Karpas-422 (cell line): ENCODE measurements around the gene ADD1. TPM values are rescaled to one million over a fixed set of nuclear protein-coding genes. Genes with fewer than 3 reads are reported as not detected.

Experiments used
- DNase-seq: peaks from one replicate; pipeline ENCODE4 v3.0.0-alpha.2; 2015
- H2AFZ ChIP-seq: fragments of 200-600 bp; sonication (generic); 2 replicates; pipeline ENCODE4 v1.6.1; 2014; ENCODE audit warnings: antibody characterized with exemption, low read length, mixed read lengths
- H3K27ac ChIP-seq: fragments of 200-600 bp; sonication (generic); 2 replicates; pipeline ENCODE4 v1.5.1; 2014; ENCODE audit warnings: mild to moderate bottlenecking, low read length, moderate library complexity
- H3K27me3 ChIP-seq: fragments of 200-600 bp; sonication (generic); 2 replicates; pipeline ENCODE4 v1.6.1; 2014; ENCODE audit warnings: low read length, mixed read lengths
- H3K36me3 ChIP-seq: fragments of 200-600 bp; sonication (generic); 2 replicates; pipeline ENCODE4 v1.6.1; 2014; ENCODE audit warnings: low read length, mixed read lengths; ENCODE audit not compliant: insufficient read depth
- H3K4me1 ChIP-seq: fragments of 200-600 bp; sonication (generic); 2 replicates; pipeline ENCODE4 v1.6.1; 2014; ENCODE audit warnings: mild to moderate bottlenecking, low read length, mixed read lengths
- H3K4me2 ChIP-seq: fragments of 200-600 bp; sonication (generic); 2 replicates; pipeline ENCODE4 v1.6.1; 2014; ENCODE audit warnings: low read length, low read depth, mild to moderate bottlenecking; ENCODE audit not compliant: poor library complexity, severe bottlenecking
- H3K4me3 ChIP-seq: fragments of 200-600 bp; sonication (generic); 2 replicates; pipeline ENCODE4 v1.5.1; 2014; ENCODE audit warnings: mild to moderate bottlenecking, antibody characterized with exemption, low read length, mixed read lengths
- H3K79me2 ChIP-seq: fragments of 200-600 bp; sonication (generic); 2 replicates; pipeline ENCODE4 v1.6.1; 2014; ENCODE audit warnings: mild to moderate bottlenecking, low read length, mixed read lengths
- H3K9ac ChIP-seq: fragments of 200-600 bp; sonication (generic); 2 replicates; pipeline ENCODE4 v1.6.0; 2014; ENCODE audit warnings: low read length
- H3K9me2 ChIP-seq: fragments of 200-600 bp; sonication (generic), shearing (Covaris generic); replicated peaks from 2 replicates; pipeline ENCODE4 v1.6.0; 2014; ENCODE audit warnings: mild to moderate bottlenecking, low read length, moderate library complexity; ENCODE audit not compliant: insufficient read depth
- H3K9me3 ChIP-seq: fragments of 300-700, 200-600 bp; sonication (generic); 2 replicates; pipeline ENCODE4 v1.6.1; 2014; ENCODE audit warnings: low read length, mixed read lengths
- H4K20me1 ChIP-seq: fragments of 200-600 bp; sonication (generic); 2 replicates; pipeline ENCODE4 v1.6.1; 2014; ENCODE audit warnings: mild to moderate bottlenecking, antibody characterized with exemption, low read length, low read depth; ENCODE audit not compliant: insufficient read depth
- total RNA-seq: library from RNA; depleted of rRNA; stranded (reverse); fragments of >200 nt; shearing (Covaris generic); gene quantifications from 2 replicates; pipeline ENCODE4 v1.2.3, GENCODE V29; 2014; ENCODE audit warnings: low replicate concordance

ADD1 gene
- total RNA-seq, 1 experiment from 2014 or later = 69.7 TPM

GRCh38 chr4:2846172-2846571 is 2.5 kb downstream of the ADD1 start:
- Histone ChIP-seq H3K27me3 (no peaks in the 10 kb centered on the region), H3K4me1 (peaks cover 40% of the 10 kb centered on the region), H3K9ac (no peak overlapping the region), H3K36me3 (no peaks in the 10 kb centered on the region), H3K79me2 (peaks cover 11% of the 10 kb centered on the region), H3K4me3 (no peak overlapping the region), H3K9me3 (no peaks in the 10 kb centered on the region), H4K20me1 (peaks cover 48% of the 10 kb centered on the region), H3K27ac (no peak overlapping the region), H3K9me2 (no peaks in the 10 kb centered on the region), H2AFZ (no peak overlapping the region), H3K4me2 (no peak overlapping the region)
- DNase-seq = no peak

DNA sequence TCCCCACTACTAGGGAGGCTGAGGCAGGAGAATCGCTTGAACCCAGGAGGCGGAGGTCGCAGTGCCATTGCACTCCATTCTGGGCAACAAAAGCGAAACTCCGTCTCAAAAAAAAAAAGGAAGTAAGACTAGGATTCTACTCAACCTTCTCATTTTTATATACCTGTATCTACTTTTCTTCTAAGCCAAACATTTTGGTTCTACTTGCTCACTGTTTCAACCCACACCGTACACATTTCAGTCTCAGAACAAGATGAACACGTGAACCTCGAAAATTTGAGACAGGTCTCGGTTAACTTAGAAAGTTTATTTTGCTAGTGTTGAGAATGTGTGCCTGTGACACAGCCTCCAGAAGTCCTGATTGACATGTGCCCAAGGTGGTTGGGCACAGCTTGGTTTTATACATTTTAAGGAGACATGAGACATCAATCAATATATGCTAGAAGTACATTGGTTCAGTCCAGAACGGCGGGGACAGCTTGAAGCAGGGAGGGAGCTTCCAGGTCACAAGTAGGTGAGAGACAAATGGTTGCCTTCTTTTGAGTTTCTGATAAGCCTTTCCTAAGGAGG is 3.7 kb downstream of the ADD1 start:
- H3K4me3 ChIP-seq = no peak overlapping the region

DNA sequence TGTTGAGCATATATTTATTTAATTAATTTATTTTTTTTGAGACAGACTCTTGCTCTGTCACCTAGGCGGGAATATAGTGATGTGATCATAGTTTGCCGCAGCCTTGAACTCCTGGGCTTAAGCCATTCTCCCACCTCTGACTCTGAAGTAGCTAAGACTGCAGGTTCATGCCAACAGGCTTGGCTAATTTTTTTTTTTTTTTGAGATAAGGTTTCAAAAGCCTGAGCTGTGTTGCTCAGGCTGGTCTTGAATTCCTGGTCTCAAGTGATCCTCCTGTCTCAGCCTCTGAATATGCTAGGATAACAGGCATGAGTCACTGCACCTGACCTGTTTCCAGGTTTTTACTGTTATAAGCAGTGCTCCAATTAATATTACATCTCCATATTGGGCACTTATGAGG is 4.8 kb downstream of the ADD1 start:
- H3K27ac ChIP-seq = no peak overlapping the region
- no peak overlapping the region for H3K9ac ChIP-seq
- peaks cover 63% of the 10 kb centered on the region for H4K20me1 ChIP-seq
- peaks cover 11% of the 10 kb centered on the region for H3K79me2 ChIP-seq
- no peaks in the 10 kb centered on the region for H3K9me2 ChIP-seq
- no peaks in the 10 kb centered on the region for H3K36me3 ChIP-seq
- no peaks in the 10 kb centered on the region for H3K27me3 ChIP-seq
- no peak overlapping the region for H2AFZ ChIP-seq
- DNase-seq = no peak
- H3K4me2 ChIP-seq = no peak overlapping the region
- no peak overlapping the region for H3K4me3 ChIP-seq
- H3K4me1 ChIP-seq = peaks cover 43% of the 10 kb centered on the region
- no peaks in the 10 kb centered on the region for H3K9me3 ChIP-seq

More for the DNA sequence above, 3.7 kb downstream of the ADD1 start:
- Histone ChIP-seq H3K36me3 (no peaks in the 10 kb centered on the region), H3K27me3 (no peaks in the 10 kb centered on the region), H3K9ac (no peak overlapping the region), H3K27ac (no peak overlapping the region), H3K9me2 (no peaks in the 10 kb centered on the region), H3K79me2 (peaks cover 11% of the 10 kb centered on the region), H4K20me1 (peaks cover 56% of the 10 kb centered on the region), H3K9me3 (no peaks in the 10 kb centered on the region), H2AFZ (no peak overlapping the region), H3K4me2 (no peak overlapping the region), H3K4me1 (peaks cover 47% of the 10 kb centered on the region)
- no peak for DNase-seq

- Histone ChIP-seq H3K27ac (no peak overlapping the region), H3K4me3 (no peak overlapping the region), H3K4me1 (peaks cover 41% of the 10 kb centered on the region), H3K9ac (no peak overlapping the region), H3K79me2 (peaks cover 10% of the 10 kb centered on the region), H3K9me2 (no peaks in the 10 kb centered on the region), H4K20me1 (peaks cover 63% of the 10 kb centered on the region), H3K9me3 (no peaks in the 10 kb centered on the region), H3K4me2 (no peak overlapping the region), H3K36me3 (no peaks in the 10 kb centered on the region), H2AFZ (no peak overlapping the region), H3K27me3 (no peaks in the 10 kb centered on the region)
- no peak for DNase-seq
Measured at GRCh38 chr4:2849267-2850152, 5.9 kb downstream of the ADD1 start.

- Histone ChIP-seq H3K27ac (no peak overlapping the region), H3K27me3 (no peaks in the 10 kb centered on the region), H3K4me1 (peaks cover 37% of the 10 kb centered on the region), H3K36me3 (no peaks in the 10 kb centered on the region), H3K79me2 (peaks cover under 1% of the 10 kb centered on the region; the same call in 1 of the 2 replicates), H2AFZ (no peak overlapping the region), H3K9me2 (no peaks in the 10 kb centered on the region), H3K9me3 (no peaks in the 10 kb centered on the region), H4K20me1 (peaks cover 48% of the 10 kb centered on the region), H3K4me2 (no peak overlapping the region), H3K9ac (no peak overlapping the region), H3K4me3 (no peak overlapping the region)
- DNase-seq = peak; percentile 58
Measured at GRCh38 chr4:2850966-2851798, 7.5 kb downstream of the ADD1 start.

DNA sequence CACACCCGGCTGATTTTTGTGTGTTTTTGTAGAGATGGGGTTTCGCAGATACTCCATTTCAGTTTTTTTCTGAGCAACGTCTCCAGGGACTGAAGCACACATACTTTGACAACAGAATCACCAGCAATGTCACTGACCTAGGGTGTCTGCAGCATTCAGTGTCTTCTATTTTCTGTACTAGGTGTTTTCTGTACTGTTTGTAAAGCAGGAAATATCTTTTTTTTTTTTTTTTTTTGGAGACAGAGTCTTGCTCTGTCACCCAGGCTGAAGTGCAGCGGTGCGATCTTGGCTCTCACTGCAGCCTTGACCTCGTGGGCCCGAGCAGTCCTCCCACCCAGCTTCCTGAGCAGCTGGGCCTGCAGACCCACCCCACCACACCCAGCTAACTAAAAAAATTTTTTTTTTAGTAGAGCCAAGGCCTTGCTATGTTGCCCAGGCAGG is 8.9 kb downstream of the ADD1 start:
- Histone ChIP-seq H3K9me3 (no peaks in the 10 kb centered on the region), H3K9ac (no peak overlapping the region), H3K79me2 (no peaks in the 10 kb centered on the region), H3K4me3 (no peak overlapping the region), H4K20me1 (peaks cover 47% of the 10 kb centered on the region), H3K4me1 (peaks cover 32% of the 10 kb centered on the region), H3K9me2 (no peaks in the 10 kb centered on the region), H3K36me3 (no peaks in the 10 kb centered on the region), H2AFZ (no peak overlapping the region), H3K4me2 (no peak overlapping the region), H3K27ac (no peak overlapping the region), H3K27me3 (no peaks in the 10 kb centered on the region)
- no peak for DNase-seq

DNA sequence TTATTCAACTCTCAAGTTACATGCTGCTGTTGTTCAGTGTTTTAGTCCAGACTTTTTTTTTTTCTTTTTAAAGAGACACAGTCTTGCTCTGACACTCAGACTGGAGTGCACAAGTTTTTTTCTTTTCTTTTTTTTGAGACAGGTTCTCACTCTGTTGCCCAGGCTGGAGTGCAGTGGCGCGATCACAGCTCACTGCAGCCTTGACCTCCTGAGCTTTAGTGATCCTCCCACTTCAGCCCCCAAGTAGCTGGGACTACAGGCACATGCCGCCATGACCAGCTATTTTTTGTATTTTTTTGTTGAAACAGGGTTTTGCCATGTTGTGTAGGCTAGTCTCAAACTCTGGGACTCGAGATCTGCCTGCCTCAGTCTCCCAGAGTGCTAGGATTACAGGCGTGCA is 11.9 kb downstream of the ADD1 start:
- no peak for DNase-seq
- Histone ChIP-seq H3K4me3 (no peak overlapping the region), H4K20me1 (peaks cover 48% of the 10 kb centered on the region), H3K9ac (no peak overlapping the region), H3K9me2 (no peaks in the 10 kb centered on the region), H3K27ac (no peak overlapping the region), H3K9me3 (no peaks in the 10 kb centered on the region), H3K4me1 (peaks cover 33% of the 10 kb centered on the region), H3K36me3 (no peaks in the 10 kb centered on the region), H2AFZ (no peak overlapping the region), H3K4me2 (no peak overlapping the region), H3K79me2 (no peaks in the 10 kb centered on the region), H3K27me3 (no peaks in the 10 kb centered on the region)

GRCh38 chr4:2856266-2856665 is 12.6 kb downstream of the ADD1 start:
- Histone ChIP-seq H3K4me2 (no peak overlapping the region), H2AFZ (no peak overlapping the region), H3K9me3 (no peaks in the 10 kb centered on the region), H3K4me1 (peaks cover 27% of the 10 kb centered on the region), H3K9me2 (no peaks in the 10 kb centered on the region), H3K36me3 (no peaks in the 10 kb centered on the region), H3K27me3 (no peaks in the 10 kb centered on the region), H3K4me3 (no peak overlapping the region), H4K20me1 (peaks cover 48% of the 10 kb centered on the region), H3K9ac (no peak overlapping the region), H3K79me2 (no peaks in the 10 kb centered on the region), H3K27ac (no peak overlapping the region)
- no peak for DNase-seq
